ENCODE results near the gene SLC22A23.

SLC22A23 gene

DNA sequence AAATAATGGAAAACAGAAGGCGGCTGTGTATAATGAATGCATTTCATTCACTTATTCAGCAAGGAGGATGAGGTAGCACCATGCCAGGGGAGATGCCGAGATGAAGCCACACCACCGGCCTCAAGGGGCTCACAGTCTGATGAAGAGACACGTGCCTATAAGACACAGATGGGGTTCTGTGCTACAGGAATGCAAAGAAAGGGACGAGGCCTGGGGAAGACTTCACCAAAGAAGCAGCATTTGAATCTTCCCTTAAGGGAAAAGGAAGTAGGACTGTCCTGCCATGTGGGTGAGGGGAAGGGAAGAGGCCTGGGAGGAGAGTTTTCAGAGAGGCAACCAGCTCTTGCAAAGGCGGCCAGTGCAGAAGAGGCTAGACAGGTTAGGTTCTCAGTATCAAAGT, 99.2 kb downstream of the SLC22A23 start:
- Histone ChIP-seq H4K20me1 (ENCODE audit: insufficient read depth, low read length) (no peaks in the 10 kb centered on the region), H3K9ac (ENCODE audit: low read length) (no peak overlapping the region), H3K4me3 (ENCODE audit: low read length) (no peak overlapping the region), H3K79me2 (ENCODE audit: low read length) (no peaks in the 10 kb centered on the region), H3K36me3 (replicated peaks; ENCODE audit: low read depth, low read length) (no peaks in the 10 kb centered on the region), H3K9me3 (ENCODE audit: insufficient read depth, low read length) (no peaks in the 10 kb centered on the region), H3K4me1 (ENCODE audit: low read length) (peaks cover 18% of the 10 kb centered on the region), H3K4me2 (ENCODE audit: low read length) (no peak overlapping the region), H3K27ac (ENCODE audit: low read length) (no peak overlapping the region), H2AFZ (ENCODE audit: low read depth, low read length) (no peak overlapping the region), H3K27me3 (ENCODE audit: low read depth, low read length) (no peaks in the 10 kb centered on the region)
- no peak for TF ChIP-seq EZH2phosphoT487 (IDR thresholded peaks at IDR 0.05; ENCODE audit: low read depth)
- TF ChIP-seq, protein P1, sequence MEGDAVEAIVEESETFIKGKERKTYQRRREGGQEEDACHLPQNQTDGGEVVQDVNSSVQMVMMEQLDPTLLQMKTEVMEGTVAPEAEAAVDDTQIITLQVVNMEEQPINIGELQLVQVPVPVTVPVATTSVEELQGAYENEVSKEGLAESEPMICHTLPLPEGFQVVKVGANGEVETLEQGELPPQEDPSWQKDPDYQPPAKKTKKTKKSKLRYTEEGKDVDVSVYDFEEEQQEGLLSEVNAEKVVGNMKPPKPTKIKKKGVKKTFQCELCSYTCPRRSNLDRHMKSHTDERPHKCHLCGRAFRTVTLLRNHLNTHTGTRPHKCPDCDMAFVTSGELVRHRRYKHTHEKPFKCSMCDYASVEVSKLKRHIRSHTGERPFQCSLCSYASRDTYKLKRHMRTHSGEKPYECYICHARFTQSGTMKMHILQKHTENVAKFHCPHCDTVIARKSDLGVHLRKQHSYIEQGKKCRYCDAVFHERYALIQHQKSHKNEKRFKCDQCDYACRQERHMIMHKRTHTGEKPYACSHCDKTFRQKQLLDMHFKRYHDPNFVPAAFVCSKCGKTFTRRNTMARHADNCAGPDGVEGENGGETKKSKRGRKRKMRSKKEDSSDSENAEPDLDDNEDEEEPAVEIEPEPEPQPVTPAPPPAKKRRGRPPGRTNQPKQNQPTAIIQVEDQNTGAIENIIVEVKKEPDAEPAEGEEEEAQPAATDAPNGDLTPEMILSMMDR (IDR thresholded peaks at IDR 0.05; ENCODE audit: low read depth, low read length), result no peak

DNA sequence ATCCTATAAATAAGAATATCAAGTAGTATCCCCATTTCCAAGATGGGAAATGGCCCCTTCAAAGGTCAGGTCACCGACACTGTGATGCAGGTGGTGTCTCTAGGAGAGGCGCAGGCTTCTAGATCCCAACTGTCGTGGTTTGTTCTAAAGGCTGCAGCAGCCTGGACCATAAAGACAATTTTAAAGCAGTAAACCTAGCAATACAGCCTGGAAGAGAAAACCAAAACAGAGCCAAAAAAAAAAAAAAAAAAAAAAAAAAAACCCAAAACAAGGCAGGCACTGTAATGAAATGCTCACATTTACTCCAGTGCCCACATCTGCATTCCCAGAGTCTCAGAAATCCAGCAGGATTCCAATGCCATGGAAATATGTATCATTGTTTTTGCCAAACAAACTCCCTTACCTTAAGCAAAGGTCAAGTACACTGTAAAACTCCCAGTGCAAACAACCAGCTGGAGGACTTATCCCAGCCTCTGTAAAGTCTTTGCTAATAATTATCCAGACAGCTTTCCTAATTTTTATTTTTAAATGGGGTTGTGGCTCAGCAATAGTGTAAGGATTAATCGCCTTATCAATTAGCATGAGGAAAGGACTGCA, 99.9 kb downstream of the SLC22A23 start:
- peak overlapping the region; percentile 84 for H3K4me3 ChIP-seq (ENCODE audit: low read length)
- no peak overlapping the region for H2AFZ ChIP-seq (ENCODE audit: low read depth, low read length)
- no peaks in the 10 kb centered on the region for H3K9me3 ChIP-seq (ENCODE audit: insufficient read depth, low read length)
- no peaks in the 10 kb centered on the region for H3K36me3 ChIP-seq (replicated peaks; ENCODE audit: low read depth, low read length)
- H3K9ac ChIP-seq (ENCODE audit: low read length), result peak overlapping the region; percentile 50
- no peaks in the 10 kb centered on the region for H4K20me1 ChIP-seq (ENCODE audit: insufficient read depth, low read length)
- no peaks in the 10 kb centered on the region for H3K79me2 ChIP-seq (ENCODE audit: low read length)
- 0 out of 2 replicates have a peak overlapping the region, but pooled peaks have one; percentile 41 for H3K27ac ChIP-seq (ENCODE audit: low read length)
- peaks cover 18% of the 10 kb centered on the region for H3K4me1 ChIP-seq (ENCODE audit: low read length)
- TF ChIP-seq, protein P1 (IDR thresholded peaks at IDR 0.05; ENCODE audit: low read depth, low read length), result no peak
- no peak for TF ChIP-seq EZH2phosphoT487 (IDR thresholded peaks at IDR 0.05; ENCODE audit: low read depth)
- H3K4me2 ChIP-seq (ENCODE audit: low read length), result peak overlapping the region; percentile 97
- H3K27me3 ChIP-seq (ENCODE audit: low read depth, low read length), result no peaks in the 10 kb centered on the region

DNA sequence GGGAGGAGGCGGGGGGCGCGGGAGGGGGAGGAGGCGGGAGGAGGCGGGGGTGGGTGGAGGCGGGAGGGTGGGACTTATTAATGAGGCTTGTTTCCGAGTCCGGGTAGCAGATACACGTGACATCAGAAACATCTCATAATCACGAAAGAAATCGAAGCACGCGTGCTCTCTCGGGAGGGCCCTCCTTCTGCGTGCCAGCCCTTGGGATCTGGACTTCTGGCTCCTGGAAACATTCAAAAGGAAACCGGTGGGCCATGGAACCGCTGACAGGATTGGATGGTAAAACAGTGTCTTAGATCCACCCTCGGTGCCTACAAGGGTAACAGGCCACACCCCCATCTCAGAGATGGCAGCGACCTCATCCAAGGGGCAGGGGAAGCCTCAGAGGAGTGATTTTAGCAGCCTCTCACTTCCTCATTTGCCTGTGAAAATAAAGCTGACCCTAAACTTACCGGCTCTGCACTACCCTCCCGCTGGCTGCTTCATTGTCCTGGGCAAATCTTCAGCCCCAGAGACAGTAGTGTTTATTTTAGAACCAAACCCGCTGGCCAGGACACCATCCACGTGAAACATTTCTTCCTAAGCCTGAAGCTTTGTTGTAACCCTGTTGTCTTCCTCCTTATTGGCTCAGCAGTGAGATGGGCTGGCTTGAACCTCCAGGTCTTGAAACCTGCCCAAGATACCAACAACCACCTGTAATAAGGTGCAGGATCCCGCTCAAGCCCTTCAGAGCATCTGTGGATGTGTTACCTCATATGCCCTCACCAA, 100.6 kb downstream of the SLC22A23 start:
- H3K4me3 ChIP-seq (ENCODE audit: low read length), result peak overlapping the region; percentile 84
- H3K27ac ChIP-seq (ENCODE audit: low read length), result peak overlapping the region; percentile 41; the same call in 1 of the 2 replicates
- H3K79me2 ChIP-seq (ENCODE audit: low read length), result no peaks in the 10 kb centered on the region
- H2AFZ ChIP-seq (ENCODE audit: low read depth, low read length), result peak overlapping the region; percentile 70; the same call in 1 of the 2 replicates
- H3K27me3 ChIP-seq (ENCODE audit: low read depth, low read length), result no peaks in the 10 kb centered on the region
- H3K9ac ChIP-seq (ENCODE audit: low read length), result peak overlapping the region; percentile 50
- H3K4me1 ChIP-seq (ENCODE audit: low read length), result peaks cover 18% of the 10 kb centered on the region
- H3K4me2 ChIP-seq (ENCODE audit: low read length), result peak overlapping the region; percentile 97
- TF ChIP-seq, protein P1 (IDR thresholded peaks at IDR 0.05; ENCODE audit: low read depth, low read length), result no peak
- no peak for TF ChIP-seq EZH2phosphoT487 (IDR thresholded peaks at IDR 0.05; ENCODE audit: low read depth)
- H4K20me1 ChIP-seq (ENCODE audit: insufficient read depth, low read length), result no peaks in the 10 kb centered on the region
- H3K9me3 ChIP-seq (ENCODE audit: insufficient read depth, low read length), result no peaks in the 10 kb centered on the region
- H3K36me3 ChIP-seq (replicated peaks; ENCODE audit: low read depth, low read length), result no peaks in the 10 kb centered on the region

- no peaks in the 10 kb centered on the region for H3K27me3 ChIP-seq (ENCODE audit: low read depth, low read length)
- no peaks in the 10 kb centered on the region for H3K36me3 ChIP-seq (replicated peaks; ENCODE audit: low read depth, low read length)
- TF ChIP-seq, protein P1 (IDR thresholded peaks at IDR 0.05; ENCODE audit: low read depth, low read length), result no peak
- no peak for TF ChIP-seq EZH2phosphoT487 (IDR thresholded peaks at IDR 0.05; ENCODE audit: low read depth)
- peak overlapping the region; percentile 44 for H3K4me2 ChIP-seq (ENCODE audit: low read length)
- no peak overlapping the region for H3K9ac ChIP-seq (ENCODE audit: low read length)
- H3K4me3 ChIP-seq (ENCODE audit: low read length), result no peak overlapping the region
- no peaks in the 10 kb centered on the region for H4K20me1 ChIP-seq (ENCODE audit: insufficient read depth, low read length)
- no peak overlapping the region for H2AFZ ChIP-seq (ENCODE audit: low read depth, low read length)
- H3K27ac ChIP-seq (ENCODE audit: low read length), result no peak overlapping the region
- H3K4me1 ChIP-seq (ENCODE audit: low read length), result peaks cover 18% of the 10 kb centered on the region
- H3K79me2 ChIP-seq (ENCODE audit: low read length), result no peaks in the 10 kb centered on the region
- H3K9me3 ChIP-seq (ENCODE audit: insufficient read depth, low read length), result no peaks in the 10 kb centered on the region
Observed at GRCh38 chr6:3355358-3356055, 101.3 kb downstream of the SLC22A23 start.

Data from OCI-LY3 (cell line).